Measurements from ENCODE around the gene SETD7.

GRCh38 chr4:139522457-139522856, 33.6 kb downstream of the SETD7 start:
- TF ChIP-seq CTCF (IDR thresholded peaks at IDR 0.05) (no peak), POLR2AphosphoS5 (IDR thresholded peaks at IDR 0.05; ENCODE audit: insufficient read depth in 1 of 2, low read depth in 1 of 2) (no peak)

Measured in vagina (tissue), 2 donors.